IPS-NIHi7 (cell line): Measurements from ENCODE around the gene MICU2.

Experiments
- DNase-seq: peaks from one replicate; pipeline ENCODE4 v3.0.0; 2012; ENCODE audit warnings: mixed read lengths; ENCODE audit errors: extremely low spot score

MICU2 gene, protein sequence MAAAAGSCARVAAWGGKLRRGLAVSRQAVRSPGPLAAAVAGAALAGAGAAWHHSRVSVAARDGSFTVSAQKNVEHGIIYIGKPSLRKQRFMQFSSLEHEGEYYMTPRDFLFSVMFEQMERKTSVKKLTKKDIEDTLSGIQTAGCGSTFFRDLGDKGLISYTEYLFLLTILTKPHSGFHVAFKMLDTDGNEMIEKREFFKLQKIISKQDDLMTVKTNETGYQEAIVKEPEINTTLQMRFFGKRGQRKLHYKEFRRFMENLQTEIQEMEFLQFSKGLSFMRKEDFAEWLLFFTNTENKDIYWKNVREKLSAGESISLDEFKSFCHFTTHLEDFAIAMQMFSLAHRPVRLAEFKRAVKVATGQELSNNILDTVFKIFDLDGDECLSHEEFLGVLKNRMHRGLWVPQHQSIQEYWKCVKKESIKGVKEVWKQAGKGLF

DNA sequence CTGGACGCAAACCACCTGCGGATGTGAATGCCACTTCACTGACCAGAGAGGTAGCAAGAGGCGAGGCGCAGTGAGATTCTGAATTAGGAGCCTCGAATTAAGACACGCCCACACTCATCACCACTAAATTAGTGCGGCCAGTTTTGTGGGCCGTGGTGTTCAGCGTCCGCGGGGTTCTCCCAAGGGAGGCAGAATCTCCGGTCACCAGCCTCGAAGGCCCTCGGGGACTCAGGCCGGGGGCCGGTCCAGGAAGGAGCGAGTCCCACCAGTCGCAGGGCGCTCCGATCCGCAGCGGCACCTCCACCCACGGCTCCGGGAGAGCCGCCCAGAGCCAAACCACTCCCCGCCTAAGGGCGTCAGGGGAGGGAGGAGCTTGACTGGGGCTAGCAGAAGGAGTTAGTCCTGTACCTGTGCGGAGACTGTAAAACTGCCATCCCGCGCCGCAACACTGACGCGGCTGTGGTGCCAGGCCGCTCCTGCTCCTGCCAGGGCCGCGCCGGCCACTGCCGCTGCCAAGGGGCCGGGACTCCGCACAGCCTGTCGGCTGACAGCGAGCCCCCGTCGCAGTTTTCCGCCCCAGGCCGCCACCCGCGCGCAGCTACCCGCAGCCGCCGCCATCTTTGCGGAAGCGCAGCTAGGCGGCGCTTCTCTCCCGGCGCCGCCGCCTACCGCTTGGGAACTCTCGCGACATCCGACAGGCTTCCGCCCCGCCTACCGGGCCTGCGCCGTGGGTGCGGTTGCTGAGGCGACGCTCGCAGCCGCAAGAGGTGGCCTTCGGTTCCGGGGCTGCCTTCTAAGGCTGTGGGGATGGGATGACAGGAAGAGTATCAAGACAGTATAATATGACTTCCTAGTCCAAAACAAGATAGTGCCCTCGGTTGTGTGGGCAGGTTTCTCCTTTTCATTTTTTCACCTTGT lies at the start of gene MICU2:
MICU2 (minus strand) TSS at position 640 of the 918 bp plus-strand sequence; CDS start at position 618, 22 bp downstream.
- peak; percentile 94 for DNase-seq

DNA sequence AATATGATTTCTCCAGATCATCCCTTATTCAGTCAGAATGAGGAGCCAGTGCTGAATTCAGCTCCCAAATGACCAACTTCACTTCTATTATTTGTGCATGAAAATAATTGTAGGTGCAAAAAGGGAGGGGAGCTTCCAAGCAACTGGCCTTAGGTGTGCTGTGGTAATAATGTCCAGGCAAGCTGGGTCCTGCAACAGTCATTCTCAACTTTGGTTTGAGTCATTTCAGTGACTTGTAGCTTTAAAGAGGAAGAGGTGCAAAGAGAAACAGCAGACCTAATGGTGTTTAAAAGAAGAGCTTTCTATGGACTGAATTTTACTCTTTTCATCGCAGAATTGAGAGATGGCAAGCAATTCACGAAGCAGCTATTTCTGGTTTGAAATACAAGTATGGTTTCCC lies 37.7 kb upstream of the MICU2 start:
- no peak for DNase-seq

DNA sequence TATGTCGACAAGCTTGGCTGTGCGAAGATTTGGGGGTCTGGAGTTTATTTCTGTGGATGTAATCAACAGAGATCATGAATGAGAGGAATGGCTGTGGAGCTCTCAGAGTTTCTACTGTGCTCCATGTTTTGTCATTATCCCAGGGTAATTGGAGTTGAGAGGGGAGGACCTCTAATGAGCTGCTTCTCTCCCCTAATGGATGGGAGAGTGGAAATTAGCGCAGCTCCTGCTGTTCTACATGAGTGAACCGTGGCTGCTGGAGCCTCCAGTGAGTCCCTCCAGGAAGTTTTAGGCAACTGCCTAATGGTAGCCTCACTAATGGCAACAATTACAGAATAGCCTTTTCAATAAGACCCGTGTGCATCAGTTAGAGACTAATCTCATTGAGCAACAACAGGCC lies 35.6 kb upstream of the MICU2 start:
- DNase-seq: no peak

DNA sequence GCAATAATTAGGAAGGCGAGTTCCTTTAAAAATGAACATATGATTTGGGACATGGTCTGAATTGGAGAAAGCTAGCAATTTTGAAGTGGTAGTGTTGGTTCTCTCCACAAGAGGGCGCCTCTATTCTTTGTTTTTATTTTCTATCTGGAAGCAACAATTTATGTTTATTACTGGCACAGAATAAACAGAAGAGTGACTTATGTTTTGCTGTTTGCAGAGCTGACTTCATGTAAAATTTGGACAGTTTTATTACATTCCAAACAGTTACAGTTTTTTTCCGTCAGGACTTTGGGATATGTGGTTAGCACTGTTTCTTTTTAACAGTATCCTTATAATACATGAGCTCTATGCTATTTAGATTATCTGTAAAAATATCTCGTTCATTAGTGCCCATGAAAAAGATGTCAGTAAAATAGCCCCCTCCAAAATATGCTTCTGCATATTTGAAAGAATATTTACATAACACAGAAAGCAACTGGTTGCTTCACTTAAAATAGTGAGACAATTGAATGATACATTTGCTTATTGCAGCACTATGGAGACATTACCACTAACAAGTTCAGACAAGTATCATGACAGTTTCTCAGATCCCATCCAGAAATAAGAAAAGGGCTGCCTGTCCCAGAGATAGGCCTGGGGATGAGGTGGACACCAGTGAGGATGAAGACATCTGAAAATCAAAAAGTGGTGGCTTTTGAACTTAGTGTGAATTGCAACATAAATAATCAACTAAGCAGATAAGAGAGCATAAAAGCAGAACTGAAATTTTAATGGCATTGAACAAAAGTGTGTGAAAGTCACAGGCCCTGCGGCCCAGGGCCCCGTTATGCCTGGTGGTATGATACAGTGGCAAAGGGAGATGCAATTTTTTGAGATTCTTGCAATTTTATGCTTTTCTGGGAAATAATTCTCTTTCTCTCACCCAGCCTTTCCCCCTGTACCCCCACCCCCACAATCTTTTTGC lies 34.6 kb upstream of the MICU2 start:
- DNase-seq: peak; percentile 45

DNA sequence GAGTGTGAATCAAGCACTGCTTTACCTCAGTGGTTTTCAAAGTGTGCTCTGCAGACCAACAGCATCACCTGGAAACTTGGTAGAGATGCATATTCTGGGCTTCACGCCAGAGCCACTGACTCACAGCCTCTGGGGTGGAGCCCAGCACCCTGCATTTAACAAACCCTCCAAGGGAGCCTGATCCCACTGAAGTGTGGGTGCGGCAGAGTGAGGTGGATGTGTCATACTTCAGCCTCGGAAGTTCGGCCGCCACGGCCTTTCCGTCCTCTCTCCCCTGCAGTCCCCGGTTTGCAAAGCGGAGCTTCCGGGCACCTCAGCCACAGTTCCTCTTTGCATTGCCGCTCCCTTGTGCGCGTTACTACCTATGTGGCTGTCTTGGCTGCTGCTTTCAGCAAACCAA lies 33.3 kb upstream of the MICU2 start:
- no peak for DNase-seq

DNA sequence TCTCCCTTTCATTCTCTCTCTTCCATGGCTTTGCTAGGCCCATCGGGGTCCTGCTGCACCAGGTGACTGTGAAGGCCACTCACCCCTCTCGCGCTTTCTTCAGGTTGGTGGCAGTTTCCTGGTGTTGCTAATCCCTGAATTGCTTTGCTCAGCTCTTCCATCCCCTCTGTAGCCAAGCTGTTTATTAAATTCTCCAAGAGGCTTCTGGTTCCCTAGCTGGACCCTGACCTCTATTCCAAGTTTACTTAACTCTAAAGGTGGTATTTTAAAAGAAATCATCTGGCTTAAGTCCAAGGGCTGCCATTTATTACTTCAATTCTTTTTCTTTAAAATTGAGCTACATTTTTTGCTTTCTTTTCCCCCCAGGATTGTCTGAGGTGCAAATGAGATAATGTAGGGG lies 32.7 kb upstream of the MICU2 start:
- DNase-seq: no peak

DNA sequence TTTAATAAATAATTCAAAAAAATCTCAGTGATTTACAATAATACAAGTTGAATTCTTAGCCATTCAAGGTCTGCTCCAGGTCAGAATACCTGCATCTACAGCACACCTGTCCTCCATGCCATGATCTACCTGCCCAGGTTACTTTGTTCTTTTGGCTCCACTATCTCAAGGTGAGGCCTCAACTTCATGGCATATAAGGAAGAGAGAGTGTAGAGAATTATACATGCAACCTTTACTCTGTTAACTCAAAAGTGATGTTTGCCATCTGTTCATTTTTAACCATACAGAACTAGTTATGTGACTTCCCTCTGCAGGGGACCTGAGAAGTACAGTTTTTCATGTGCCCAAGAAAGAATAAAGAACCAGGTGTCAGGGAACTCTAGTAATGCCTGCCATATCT lies 28.2 kb upstream of the MICU2 start:
- no peak for DNase-seq

DNA sequence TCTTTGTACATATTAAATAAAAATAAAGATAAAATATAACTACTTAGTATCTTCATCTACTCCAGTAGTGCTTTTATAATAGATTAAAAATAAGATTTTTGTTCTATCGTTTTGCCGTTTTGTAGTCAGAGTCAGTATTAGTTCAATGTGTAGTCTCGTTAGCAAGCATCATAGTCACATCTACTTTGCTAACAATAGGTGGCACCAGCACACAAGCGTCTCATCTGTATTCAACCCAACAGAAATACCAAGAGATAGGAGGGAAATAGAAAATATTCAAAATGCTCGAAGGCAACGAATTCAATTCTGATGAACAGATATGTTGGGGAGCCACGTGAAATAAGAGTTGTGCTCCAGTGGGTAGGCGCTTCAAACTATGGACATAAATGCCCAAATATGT lies 21.4 kb upstream of the MICU2 start:
- peak; percentile 43 for DNase-seq

DNA sequence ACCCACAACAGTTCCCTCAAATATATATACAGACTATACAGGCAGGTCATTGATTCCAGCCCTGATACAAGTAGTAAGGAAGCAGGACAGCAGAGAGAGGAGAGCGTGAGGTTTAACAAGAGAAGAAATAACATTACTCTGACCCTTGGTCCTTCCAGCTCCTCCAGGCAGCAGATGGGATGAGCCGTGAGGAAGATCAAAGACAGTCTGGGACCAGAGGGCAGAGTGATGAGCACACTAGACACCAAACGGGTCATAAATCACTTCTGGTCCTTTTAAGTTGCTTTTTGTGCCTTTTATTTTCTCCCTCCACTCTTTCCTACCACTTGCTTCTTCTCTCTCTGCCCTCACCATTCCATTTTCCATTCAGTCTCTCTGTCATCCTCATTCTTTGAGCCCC lies 16.9 kb upstream of the MICU2 start:
- no peak for DNase-seq

DNA sequence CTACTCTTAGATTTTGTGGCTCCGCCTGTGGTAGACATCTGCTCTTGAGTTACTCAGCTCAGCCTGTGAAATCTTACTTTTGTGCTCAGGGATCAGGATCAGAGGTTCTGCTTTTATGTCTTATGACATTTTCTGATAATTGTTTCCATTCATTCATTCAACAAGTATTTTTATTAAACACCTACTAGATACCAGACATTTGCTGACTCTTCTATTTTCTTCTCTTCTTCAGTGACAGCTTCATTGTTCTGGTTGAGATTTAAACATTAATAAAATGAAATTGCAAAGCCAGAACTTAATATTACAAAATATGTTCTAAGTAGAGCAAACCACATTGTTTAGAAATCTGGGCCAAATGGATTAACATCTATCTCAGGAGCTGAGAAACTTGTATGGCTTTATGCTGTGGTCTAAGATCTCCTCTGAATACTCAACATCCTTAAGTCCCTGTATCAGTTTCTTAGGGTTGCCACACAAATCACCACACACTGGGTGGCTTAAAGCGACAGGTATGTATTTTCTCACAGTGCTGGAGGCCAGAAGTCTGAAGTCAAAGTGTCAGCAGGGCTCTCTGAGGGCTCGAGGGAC lies 15.8 kb upstream of the MICU2 start:
- no peak for DNase-seq

DNA sequence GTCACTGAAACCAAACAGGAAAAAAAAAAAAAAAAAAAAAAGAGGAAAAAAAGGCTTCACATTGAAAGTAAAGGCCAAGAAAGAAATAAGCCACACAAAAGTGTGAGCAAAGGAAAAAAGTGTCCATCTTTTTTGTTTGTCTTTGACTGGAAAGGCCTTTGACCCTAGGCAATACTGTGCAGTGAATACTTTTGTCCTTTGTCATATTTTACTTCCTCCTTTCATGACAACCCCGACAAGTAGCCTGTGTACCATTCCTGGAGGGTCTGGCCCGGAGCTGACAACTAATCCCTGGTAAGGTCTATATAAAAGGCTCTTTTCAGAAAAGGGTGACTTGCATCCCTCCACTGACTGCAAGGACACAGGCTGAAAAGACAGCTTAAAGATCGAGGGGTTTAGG lies 12.9 kb upstream of the MICU2 start:
- DNase-seq: no peak

DNA sequence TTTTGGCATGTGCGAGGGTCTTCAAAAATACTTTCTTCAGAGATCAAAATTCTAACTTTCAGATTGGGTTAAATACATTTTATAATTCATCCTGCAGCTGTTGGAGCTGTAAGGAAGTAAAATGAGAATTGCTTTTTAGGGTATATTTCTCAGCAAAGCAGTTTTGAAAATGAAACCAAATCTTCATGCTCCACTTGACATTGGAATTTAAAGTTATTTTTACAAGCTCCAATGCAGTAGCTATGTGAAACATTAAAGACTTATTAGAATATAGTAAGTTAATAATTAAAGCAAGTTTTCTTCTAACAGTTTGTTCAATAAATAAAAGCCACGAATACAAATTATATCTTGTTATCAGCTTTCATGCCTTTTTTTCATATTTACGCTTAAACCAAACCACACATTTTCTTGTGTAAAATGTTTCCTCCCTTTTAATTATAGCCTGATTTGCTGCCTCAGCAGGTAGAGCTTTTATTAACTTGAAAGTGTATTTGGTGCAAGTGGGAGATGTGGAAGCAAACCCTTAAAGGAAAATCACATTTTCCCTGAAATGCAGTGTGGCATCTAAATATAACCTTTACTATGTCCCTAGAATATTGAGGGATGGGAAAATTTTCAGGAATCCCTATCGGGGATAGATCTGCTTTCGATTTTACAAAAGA lies 12.4 kb upstream of the MICU2 start:
- DNase-seq: no peak

DNA sequence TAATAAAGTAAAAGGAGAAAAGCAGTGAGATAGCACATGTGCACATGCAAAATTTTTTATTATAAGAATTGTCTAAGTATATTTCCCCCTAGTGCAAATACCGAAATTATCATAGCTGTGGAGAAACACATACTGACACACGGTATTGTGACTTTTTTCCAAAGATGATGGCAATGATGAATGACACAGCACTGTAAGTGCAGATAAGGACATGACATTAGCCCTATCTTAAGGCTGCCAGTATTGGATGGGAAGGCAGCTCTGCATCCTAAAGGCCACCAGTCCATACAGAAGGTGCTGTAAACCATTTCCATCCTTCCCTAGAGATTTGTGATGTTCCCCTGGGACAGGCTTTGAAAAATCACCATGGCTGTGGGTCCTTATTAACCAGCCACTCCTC lies 11.5 kb upstream of the MICU2 start:
- no peak for DNase-seq

DNA sequence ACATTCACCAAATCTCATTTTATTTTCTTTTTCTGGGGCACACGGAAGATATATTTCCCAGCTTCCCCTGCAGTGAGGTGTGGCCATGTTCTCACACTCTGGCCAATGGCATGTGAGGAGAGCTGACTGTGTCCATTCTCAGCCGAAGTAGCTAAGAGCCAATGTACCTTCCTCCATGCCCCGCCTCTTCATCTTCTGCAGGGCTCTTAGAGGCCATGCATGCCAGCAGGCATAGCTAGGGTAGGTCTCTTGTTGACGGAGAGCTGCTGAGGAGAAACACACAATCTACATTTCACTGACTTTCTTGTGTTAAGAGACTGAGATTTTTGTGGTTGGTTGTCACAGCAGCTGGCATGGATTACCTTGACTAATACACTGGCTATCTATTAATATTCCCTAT lies 9.8 kb upstream of the MICU2 start:
- no peak for DNase-seq

DNA sequence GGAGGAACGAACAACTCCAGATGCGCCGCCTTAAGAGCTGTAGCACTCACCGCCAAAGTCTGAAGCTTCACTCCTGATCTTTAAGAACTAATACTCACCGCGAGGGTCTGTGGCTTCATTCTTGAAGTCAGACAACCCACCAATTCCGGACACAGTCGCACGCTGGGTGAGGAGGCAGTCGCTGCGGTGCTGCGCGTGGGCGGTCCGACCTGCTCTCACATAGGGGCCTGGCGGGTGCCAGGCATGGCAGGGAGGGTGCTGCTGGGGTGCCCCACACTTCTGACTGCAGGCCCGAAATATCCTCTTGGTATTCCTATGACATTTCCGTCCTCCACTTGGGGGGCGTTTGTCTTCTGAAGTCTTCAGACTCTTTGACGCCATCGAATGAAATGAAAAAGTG lies 7.4 kb upstream of the MICU2 start:
- DNase-seq: no peak

DNA sequence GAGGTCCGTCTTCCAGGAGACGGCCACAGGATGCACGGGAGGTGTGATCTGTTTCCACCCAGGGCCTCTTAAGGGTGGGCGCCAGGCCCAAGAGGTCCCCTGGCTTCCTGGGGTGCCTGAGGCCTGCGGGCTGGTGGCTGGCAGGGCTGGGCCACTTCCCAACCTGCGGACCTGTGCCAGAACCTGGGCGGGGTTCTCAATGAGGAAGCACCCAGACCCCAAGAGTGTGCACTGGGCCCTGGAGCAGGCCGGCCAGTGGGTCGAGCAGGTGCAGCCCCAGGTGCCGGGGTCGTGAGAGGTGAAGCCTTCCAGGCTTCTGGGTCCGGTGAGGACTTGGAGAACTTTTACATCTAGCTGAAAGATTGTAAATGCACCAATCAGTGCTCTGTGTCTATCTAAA lies 6.7 kb upstream of the MICU2 start:
- no peak for DNase-seq

DNA sequence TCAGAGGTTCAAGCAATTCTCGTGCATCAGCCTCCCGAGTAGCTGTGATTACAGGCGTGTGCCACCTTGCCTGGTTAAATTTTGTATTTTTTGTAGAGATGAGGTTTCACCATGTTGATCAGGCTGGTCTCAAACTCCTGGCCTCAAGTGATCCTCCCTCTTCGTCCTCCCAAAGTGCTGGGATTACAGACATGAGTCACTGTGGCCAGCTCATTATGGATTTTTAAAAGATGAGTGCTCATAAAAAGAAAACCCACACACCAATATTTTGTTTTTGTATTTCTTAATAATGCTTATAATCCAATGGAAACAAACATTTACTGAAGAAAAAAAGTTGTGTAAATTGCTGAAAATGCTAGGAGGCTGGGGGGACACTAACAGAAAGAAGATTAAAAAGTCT lies 5.0 kb upstream of the MICU2 start:
- DNase-seq: no peak

DNA sequence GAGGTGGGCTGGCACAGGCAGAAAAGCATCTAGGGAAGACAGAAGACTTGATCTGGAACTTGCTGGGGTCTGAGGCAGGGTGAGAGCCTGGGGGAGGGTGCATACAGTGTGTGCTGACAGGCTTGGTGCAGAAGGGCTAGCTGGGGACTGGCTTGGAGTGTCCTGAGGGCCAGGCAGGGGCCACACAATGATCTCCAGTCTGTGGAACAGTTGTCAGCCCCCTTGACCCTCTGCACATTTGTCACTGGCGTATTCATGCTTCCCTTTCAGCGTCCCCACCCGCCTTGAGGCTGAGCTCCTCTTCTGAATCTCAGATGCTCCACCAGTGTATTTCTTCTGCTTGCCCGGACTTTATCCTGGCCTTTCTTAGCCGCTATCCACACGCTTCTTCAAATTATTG lies 2.8 kb upstream of the MICU2 start:
- DNase-seq: no peak

DNA sequence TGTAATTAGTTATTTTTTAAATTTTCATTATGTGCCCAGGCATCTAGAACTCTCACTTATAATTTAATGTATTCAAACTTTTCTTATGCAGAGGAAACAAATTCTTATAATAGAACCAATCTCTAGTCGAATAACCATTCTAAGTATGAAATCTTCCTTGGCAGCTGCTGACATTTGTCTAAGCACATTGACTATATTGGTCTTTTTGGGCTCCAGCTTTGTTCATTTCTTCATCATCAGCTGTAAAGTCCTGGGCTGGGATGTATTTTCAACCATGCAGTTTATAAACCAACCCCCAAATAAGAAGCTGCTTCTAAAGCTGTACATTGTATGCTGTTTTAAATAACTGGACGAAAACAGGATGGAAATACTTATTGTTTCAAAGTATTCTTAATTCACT lies 2.3 kb upstream of the MICU2 start:
- no peak for DNase-seq

DNA sequence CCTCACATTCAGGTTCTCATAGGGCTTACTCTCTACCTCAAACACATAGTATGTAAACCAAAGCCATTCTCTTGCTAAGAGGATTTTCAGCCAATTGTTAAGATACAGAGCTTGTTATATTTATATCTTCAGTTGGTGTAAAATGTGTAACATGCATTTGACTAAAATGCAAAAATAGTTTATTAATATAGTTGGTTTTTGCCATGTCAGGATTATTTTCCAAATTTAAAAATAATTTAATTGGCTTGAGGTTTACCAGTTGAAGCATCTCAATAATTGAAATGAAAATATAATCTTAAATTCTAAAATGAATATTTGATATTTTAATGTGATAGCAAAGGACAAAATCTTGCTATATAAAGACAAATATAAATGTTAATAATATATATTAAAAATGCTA lies 7.2 kb downstream of the MICU2 start:
- no peak for DNase-seq

DNA sequence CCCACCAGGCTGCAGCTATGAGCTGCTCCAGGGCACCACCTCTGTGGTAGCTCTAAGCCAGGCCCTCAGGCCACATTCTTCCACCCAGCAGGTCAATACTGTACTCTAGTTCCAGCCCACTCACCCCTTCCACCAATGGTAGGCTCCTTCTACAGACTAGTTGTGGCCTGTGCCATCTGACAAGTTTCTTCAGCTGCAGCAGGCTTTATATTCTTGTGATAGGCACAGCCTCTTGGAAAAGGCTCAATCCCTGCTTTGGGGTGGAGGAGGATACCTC lies 8.5 kb downstream of the MICU2 start:
- DNase-seq: no peak
